SH-SY5Y (cell line): Measurements from ENCODE around the gene CACNA1A.

ENCODE experiments used
- GATA2 ChIP-seq: IDR thresholded peaks from 2 replicates; pipeline ENCODE4 v1.6.1; 2011; ENCODE audit warnings: mild to moderate bottlenecking, low read depth, low read length
- GATA3 ChIP-seq: IDR thresholded peaks from 2 replicates; pipeline ENCODE4 v1.6.1; 2011; ENCODE audit warnings: low read depth, mild to moderate bottlenecking, low read length, moderate library complexity

Gene CACNA1A

GRCh38 chr19:13301627-13302334 lies 204.5 kb downstream of the CACNA1A start:
- TF ChIP-seq GATA3 = no peak
- TF ChIP-seq GATA2 = no peak

- TF ChIP-seq GATA2 = no peak
- no peak for TF ChIP-seq GATA3
Measured at GRCh38 chr19:13300421-13301030, 205.8 kb downstream of the CACNA1A start.

- TF ChIP-seq GATA3 = no peak
- no peak for TF ChIP-seq GATA2
Measured at GRCh38 chr19:13299838-13300237, 206.4 kb downstream of the CACNA1A start.

GRCh38 chr19:13298565-13299481 lies 207.5 kb downstream of the CACNA1A start:
- TF ChIP-seq GATA2 = no peak
- no peak for TF ChIP-seq GATA3

- TF ChIP-seq GATA3 = no peak
- TF ChIP-seq GATA2 = no peak
Measured at GRCh38 chr19:13297023-13297422, 209.3 kb downstream of the CACNA1A start.

- no peak for TF ChIP-seq GATA3
- no peak for TF ChIP-seq GATA2
Measured at GRCh38 chr19:13294812-13295567, 211.3 kb downstream of the CACNA1A start.

GRCh38 chr19:13291913-13292312 lies 214.4 kb downstream of the CACNA1A start:
- TF ChIP-seq GATA3 (no peak), GATA2 (no peak)

- TF ChIP-seq GATA2 = no peak
Measured at GRCh38 chr19:13290741-13291140, 215.5 kb downstream of the CACNA1A start.

GRCh38 chr19:13289295-13289694 lies 217.0 kb downstream of the CACNA1A start:
- TF ChIP-seq GATA3 = no peak
- TF ChIP-seq GATA2 = no peak

- TF ChIP-seq GATA2 (no peak), GATA3 (no peak)
Measured at GRCh38 chr19:13286195-13286985, 219.9 kb downstream of the CACNA1A start.

- TF ChIP-seq GATA2 (no peak), GATA3 (no peak)
Measured at GRCh38 chr19:13284929-13285928, 221.1 kb downstream of the CACNA1A start.

- TF ChIP-seq GATA3 (no peak), GATA2 (no peak)
Measured at GRCh38 chr19:13283871-13284270, 222.4 kb downstream of the CACNA1A start.
